Upper lobe of left lung (tissue), 6 donors: Measurements from ENCODE around the gene ERFL. TPM values are rescaled to one million over a fixed set of nuclear protein-coding genes. Genes with fewer than 3 reads are reported as not detected.

Source experiments
- ATAC-seq, 2 donors: fragments of 200-7000 bp; cut with Tn5 transposase; one replicate each; pipeline ENCODE4 v1.9.1; 2022; ENCODE audit warnings: mild to moderate bottlenecking in 2 of 2, moderate library complexity in 2 of 2; ENCODE audit not compliant: low FRiP score in 2 of 2
- DNase-seq, 2 donors: peaks; one replicate each; pipeline ENCODE4 v3.0.0-alpha.2; 2019 to 2020
- H3K27ac ChIP-seq, 4 donors: fragments of 200-600 bp; sonication (generic); one replicate each; pipeline ENCODE4 v1.5.1; 2016 to 2019
- H3K27me3 ChIP-seq, 4 donors: fragments of 200-600 bp; sonication (generic); one replicate each; pipeline ENCODE4 v1.5.1; 2017 to 2019
- H3K36me3 ChIP-seq, 4 donors: fragments of 200-600 bp; sonication (generic); one replicate each; pipeline ENCODE4 v1.5.1; 2016 to 2019
- H3K4me1 ChIP-seq, 4 donors: fragments of 200-600 bp; sonication (generic); one replicate each; pipeline ENCODE4 v1.5.1; 2018 to 2019
- H3K4me3 ChIP-seq, 4 donors: fragments of 200-600 bp; sonication (generic); one replicate each; pipeline ENCODE4 v1.5.1; 2017 to 2019; ENCODE audit warnings: mild to moderate bottlenecking in 2 of 4, moderate library complexity in 1 of 4
- H3K9me3 ChIP-seq, 4 donors: fragments of 200-600 bp; sonication (generic); one replicate each; pipeline ENCODE4 v1.5.1; 2018 to 2019
- EP300 ChIP-seq, 4 donors: sonication (generic); formaldehyde crosslinking; IDR thresholded peaks; one replicate each; pipeline ENCODE4 v1.5.1; 2017; ENCODE audit warnings: antibody characterized with exemption in 4 of 4, control low read depth in 2 of 4
- POLR2A ChIP-seq, 4 donors: fragments of 450-650 bp; IDR thresholded peaks; one replicate each; pipeline ENCODE4 v1.5.1; 2016 to 2017; ENCODE audit warnings: antibody characterized with exemption in 4 of 4, mild to moderate bottlenecking in 2 of 4
- POLR2AphosphoS5 ChIP-seq, 2 donors: sonication (generic); formaldehyde crosslinking; IDR thresholded peaks; one replicate each; pipeline ENCODE4 v1.5.1; 2017; ENCODE audit warnings: antibody characterized with exemption in 2 of 2
- WGBS, 2 donors: methylation state at CpG; one replicate each; pipeline ENCODE4 v1.1.5; 2017 to 2018; 5-methylcytosine and 5-hydroxymethylcytosine counted together
- total RNA-seq, 6 donors: library from RNA; depleted of rRNA in 4 of 6; stranded (reverse); fragments of >200 nt in 4 of 6; gene quantifications; one replicate each; pipeline versions ENCODE4 v1.1.0 to v1.2.1, GENCODE V29; 2016 to 2021
- TF ChIP-seq, protein P1 (sequence below), 6 experiments: fragments of 450-650 bp in 4 of 6; fragments of 200-600 bp in 2 of 6; sonication (generic) in 2 of 6; IDR thresholded peaks; one replicate each; pipeline ENCODE4 v1.5.1; 2016 to 2019; ENCODE audit warnings: antibody characterized with exemption in 6 of 6
- donor health status: DM: no; HTN: no; CAD: no; lungs with moderate emphysema.
- donor health status: DM: no; HTN: yes; CAD: no; lungs with severe emphysema.

The ERFL gene
- total RNA-seq, 6 donors from 2014 or later, result 0.20 to 6.3 (median 0.49) TPM; not detected in 1

- Histone ChIP-seq H3K9me3 (no peaks in the 10 kb centered on the region), H3K4me3 (no peak overlapping the region), H3K36me3 (peaks cover 44 to 63% (median 55%) of the 10 kb centered on the region in 4 donors), H3K27me3 (peaks cover 0 to 4% (median 2%) of the 10 kb centered on the region in 4 donors), H3K27ac (no peak overlapping the region), H3K4me1 (peaks cover 0 to 31% (median 30%) of the 10 kb centered on the region in 4 donors)
- 80 to 84% methylated on average over 21 of the region's 21 CpGs for WGBS, 2 donors
- no peak for TF ChIP-seq POLR2AphosphoS5 (IDR thresholded peaks at IDR 0.05)
- TF ChIP-seq EP300 (IDR thresholded peaks at IDR 0.05), result no peak
- TF ChIP-seq, protein P1, sequence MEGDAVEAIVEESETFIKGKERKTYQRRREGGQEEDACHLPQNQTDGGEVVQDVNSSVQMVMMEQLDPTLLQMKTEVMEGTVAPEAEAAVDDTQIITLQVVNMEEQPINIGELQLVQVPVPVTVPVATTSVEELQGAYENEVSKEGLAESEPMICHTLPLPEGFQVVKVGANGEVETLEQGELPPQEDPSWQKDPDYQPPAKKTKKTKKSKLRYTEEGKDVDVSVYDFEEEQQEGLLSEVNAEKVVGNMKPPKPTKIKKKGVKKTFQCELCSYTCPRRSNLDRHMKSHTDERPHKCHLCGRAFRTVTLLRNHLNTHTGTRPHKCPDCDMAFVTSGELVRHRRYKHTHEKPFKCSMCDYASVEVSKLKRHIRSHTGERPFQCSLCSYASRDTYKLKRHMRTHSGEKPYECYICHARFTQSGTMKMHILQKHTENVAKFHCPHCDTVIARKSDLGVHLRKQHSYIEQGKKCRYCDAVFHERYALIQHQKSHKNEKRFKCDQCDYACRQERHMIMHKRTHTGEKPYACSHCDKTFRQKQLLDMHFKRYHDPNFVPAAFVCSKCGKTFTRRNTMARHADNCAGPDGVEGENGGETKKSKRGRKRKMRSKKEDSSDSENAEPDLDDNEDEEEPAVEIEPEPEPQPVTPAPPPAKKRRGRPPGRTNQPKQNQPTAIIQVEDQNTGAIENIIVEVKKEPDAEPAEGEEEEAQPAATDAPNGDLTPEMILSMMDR (IDR thresholded peaks at IDR 0.05), result no peak
- TF ChIP-seq POLR2A (IDR thresholded peaks at IDR 0.05), result no peak
- DNase-seq, result no peak
- ATAC-seq, result no peak
Measured at GRCh38 chr19:41906916-41907680, 21.2 kb downstream of the ERFL start.

DNA sequence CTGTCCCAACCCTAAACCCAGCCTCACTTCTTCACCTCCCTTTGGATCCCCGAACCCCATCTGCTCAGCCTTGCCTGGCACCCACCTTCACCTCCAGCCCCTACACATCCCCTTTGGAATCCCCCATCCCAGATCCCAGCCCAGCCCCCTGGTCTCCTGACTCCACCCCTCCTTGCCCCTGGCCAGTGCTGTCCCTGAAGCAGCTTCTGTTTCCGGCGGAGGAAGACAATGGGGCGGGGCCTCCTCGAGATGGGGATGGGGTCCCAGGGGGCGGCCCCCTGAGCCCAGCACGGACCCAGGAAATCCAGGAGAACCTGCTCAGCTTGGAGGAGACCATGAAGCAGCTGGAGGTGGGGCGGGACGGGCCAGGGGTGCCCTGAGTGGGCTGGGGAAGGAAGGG lies 22.0 kb downstream of the ERFL start:
- DNase-seq (no peak), ATAC-seq (no peak)
- 84 to 93% methylated on average over 5 to 9 of the region's 9 CpGs for WGBS, 2 donors
- TF ChIP-seq, protein P1 (IDR thresholded peaks at IDR 0.05), result no peak
- Histone ChIP-seq H3K4me1 (peaks cover 0 to 31% (median 28%) of the 10 kb centered on the region in 4 donors), H3K36me3 (peaks cover 51 to 71% (median 64%) of the 10 kb centered on the region in 4 donors), H3K9me3 (no peaks in the 10 kb centered on the region), H3K27me3 (no peaks in the 10 kb centered on the region), H3K4me3 (no peak overlapping the region), H3K27ac (no peak overlapping the region)

GRCh38 chr19:41905273-41906002 lies 22.8 kb downstream of the ERFL start:
- Histone ChIP-seq H3K9me3 (no peaks in the 10 kb centered on the region), H3K4me1 (peaks cover 0 to 31% (median 28%) of the 10 kb centered on the region in 4 donors), H3K27ac (peak overlapping the region in 2 of 4 donors; percentile 50 to 72), H3K4me3 (peak overlapping the region in 2 of 4 donors; percentile 13 to 34), H3K27me3 (no peaks in the 10 kb centered on the region), H3K36me3 (peaks cover 57 to 79% (median 70%) of the 10 kb centered on the region in 4 donors)
- ATAC-seq (no peak), DNase-seq (no peak)
- TF ChIP-seq POLR2A (IDR thresholded peaks at IDR 0.05) (no peak), EP300 (IDR thresholded peaks at IDR 0.05) (no peak), POLR2AphosphoS5 (IDR thresholded peaks at IDR 0.05) (no peak)
- TF ChIP-seq, protein P1 (IDR thresholded peaks at IDR 0.05), result no peak
- 88% methylated on average over 22 to 24 of the region's 24 CpGs for WGBS, 2 donors

- peak overlapping the region in 3 of 4 donors; percentile 48 to 85 (median 50) for H3K27ac ChIP-seq
- 52 to 72% methylated on average over 6 to 25 of the region's 30 CpGs for WGBS, 2 donors
- DNase-seq, result peak; percentile 86 to 94
Measured at GRCh38 chr19:41904118-41904870, 24.0 kb downstream of the ERFL start.

More at GRCh38 chr19:41904118-41904870, 24.0 kb downstream of the ERFL start:
- Histone ChIP-seq H3K4me1 (peaks cover 0 to 31% (median 28%) of the 10 kb centered on the region in 4 donors), H3K4me3 (peak overlapping the region in 2 of 4 donors; percentile 13 to 34), H3K9me3 (no peaks in the 10 kb centered on the region), H3K27me3 (no peaks in the 10 kb centered on the region), H3K36me3 (peaks cover 65 to 90% (median 80%) of the 10 kb centered on the region in 4 donors)
- peak; percentile 66 to 91 for ATAC-seq
- TF ChIP-seq POLR2AphosphoS5 (IDR thresholded peaks at IDR 0.05) (peak; percentile 15 to 50), EP300 (IDR thresholded peaks at IDR 0.05) (peak in 1 of 4 donors; percentile 17), POLR2A (IDR thresholded peaks at IDR 0.05) (peak in 2 of 4 donors; percentile 21 to 69)
- TF ChIP-seq, protein P1 (IDR thresholded peaks at IDR 0.05), result peak in 2 of 6 experiments; percentile 8 to 23
